Thyroid gland (tissue), 4 donors: ENCODE measurements around the gene NDUFA13. TPM values are rescaled to one million over a fixed set of nuclear protein-coding genes. Genes with fewer than 3 reads are reported as not detected.

Experiments
- DNase-seq, 2 donors: peaks; one replicate each; pipeline ENCODE4 v3.0.0-alpha.2; 2019
- H3K27ac ChIP-seq, 3 donors: fragments of 200-600 bp; sonication (generic); 1 replicate in 2 of 3; 2 replicates in 1 of 3; pipeline ENCODE4 v1.5.1; 2016 to 2019; ENCODE audit warnings: mild to moderate bottlenecking in 1 of 3, moderate library complexity in 1 of 3
- H3K27me3 ChIP-seq: fragments of 200-600 bp; sonication (generic); one replicate; pipeline ENCODE4 v1.5.1; 2019
- H3K36me3 ChIP-seq, 2 donors: fragments of 200-600 bp; sonication (generic); one replicate each; pipeline ENCODE4 v1.5.1; 2016 to 2019
- H3K4me1 ChIP-seq, 2 donors: fragments of 200-600 bp; sonication (generic); one replicate each; pipeline ENCODE4 v1.5.1; 2017 to 2019
- H3K4me3 ChIP-seq, 3 donors: fragments of 200-600 bp; sonication (generic); replicated peaks in 1 of 3; 1 replicate in 2 of 3; 2 replicates in 1 of 3; pipeline ENCODE4 v1.5.1; 2016; ENCODE audit warnings: mild to moderate bottlenecking in 1 of 3
- H3K9me3 ChIP-seq: fragments of 200-600 bp; sonication (generic); one replicate; pipeline ENCODE4 v1.5.1; 2017
- POLR2A ChIP-seq, 2 donors: fragments of 450-650 bp; IDR thresholded peaks; one replicate each; pipeline ENCODE4 v1.6.1; 2017; ENCODE audit warnings: antibody characterized with exemption in 2 of 2, mild to moderate bottlenecking in 2 of 2, moderate library complexity in 1 of 2
- WGBS, 2 donors: methylation state at CpG; one replicate each; pipeline ENCODE4 v1.1.5; 2017; 5-methylcytosine and 5-hydroxymethylcytosine counted together
- intact Hi-C: fragments of 100-400 bp; cut with DNase I; formaldehyde crosslinking; loops from one replicate; pipeline ENCODE4 v1.15.1; 2023
- total RNA-seq, 4 donors: library from RNA; depleted of rRNA; stranded (reverse); fragments of >200 nt; gene quantifications; one replicate each; pipeline ENCODE4 v1.2.3, GENCODE V29; 2016
- TF ChIP-seq, protein P1 (sequence below), 6 experiments: fragments of 200-600 bp in 3 of 6; fragments of 450-650 bp in 3 of 6; sonication (generic) in 3 of 6; IDR thresholded peaks; one replicate each; pipeline ENCODE4 v1.5.1; 2016 to 2019; ENCODE audit warnings: antibody characterized with exemption in 6 of 6, mild to moderate bottlenecking in 2 of 6, inconsistent platforms in 1 of 6, moderate library complexity in 1 of 6

The NDUFA13 gene
- total RNA-seq, 4 donors from 2014 or later: 32.8 to 265 (median 63.6) TPM

- 85 to 93% methylated on average over 20 to 22 of the region's 26 CpGs for WGBS, 2 donors
- Histone ChIP-seq H3K27me3 (no peaks in the 10 kb centered on the region), H3K27ac (no peak overlapping the region), H3K4me3 (no peak overlapping the region), H3K36me3 (peaks cover 16 to 18% of the 10 kb centered on the region in 2 donors), H3K4me1 (no peaks in the 10 kb centered on the region), H3K9me3 (no peaks in the 10 kb centered on the region)
- TF ChIP-seq POLR2A (IDR thresholded peaks at IDR 0.05): no peak
- TF ChIP-seq, protein P1, sequence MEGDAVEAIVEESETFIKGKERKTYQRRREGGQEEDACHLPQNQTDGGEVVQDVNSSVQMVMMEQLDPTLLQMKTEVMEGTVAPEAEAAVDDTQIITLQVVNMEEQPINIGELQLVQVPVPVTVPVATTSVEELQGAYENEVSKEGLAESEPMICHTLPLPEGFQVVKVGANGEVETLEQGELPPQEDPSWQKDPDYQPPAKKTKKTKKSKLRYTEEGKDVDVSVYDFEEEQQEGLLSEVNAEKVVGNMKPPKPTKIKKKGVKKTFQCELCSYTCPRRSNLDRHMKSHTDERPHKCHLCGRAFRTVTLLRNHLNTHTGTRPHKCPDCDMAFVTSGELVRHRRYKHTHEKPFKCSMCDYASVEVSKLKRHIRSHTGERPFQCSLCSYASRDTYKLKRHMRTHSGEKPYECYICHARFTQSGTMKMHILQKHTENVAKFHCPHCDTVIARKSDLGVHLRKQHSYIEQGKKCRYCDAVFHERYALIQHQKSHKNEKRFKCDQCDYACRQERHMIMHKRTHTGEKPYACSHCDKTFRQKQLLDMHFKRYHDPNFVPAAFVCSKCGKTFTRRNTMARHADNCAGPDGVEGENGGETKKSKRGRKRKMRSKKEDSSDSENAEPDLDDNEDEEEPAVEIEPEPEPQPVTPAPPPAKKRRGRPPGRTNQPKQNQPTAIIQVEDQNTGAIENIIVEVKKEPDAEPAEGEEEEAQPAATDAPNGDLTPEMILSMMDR (IDR thresholded peaks at IDR 0.05): no peak
- no peak for DNase-seq
- intact Hi-C loops: no loop called here
Observed at GRCh38 chr19:19561946-19562664, 46.1 kb downstream of the NDUFA13 start.

DNA sequence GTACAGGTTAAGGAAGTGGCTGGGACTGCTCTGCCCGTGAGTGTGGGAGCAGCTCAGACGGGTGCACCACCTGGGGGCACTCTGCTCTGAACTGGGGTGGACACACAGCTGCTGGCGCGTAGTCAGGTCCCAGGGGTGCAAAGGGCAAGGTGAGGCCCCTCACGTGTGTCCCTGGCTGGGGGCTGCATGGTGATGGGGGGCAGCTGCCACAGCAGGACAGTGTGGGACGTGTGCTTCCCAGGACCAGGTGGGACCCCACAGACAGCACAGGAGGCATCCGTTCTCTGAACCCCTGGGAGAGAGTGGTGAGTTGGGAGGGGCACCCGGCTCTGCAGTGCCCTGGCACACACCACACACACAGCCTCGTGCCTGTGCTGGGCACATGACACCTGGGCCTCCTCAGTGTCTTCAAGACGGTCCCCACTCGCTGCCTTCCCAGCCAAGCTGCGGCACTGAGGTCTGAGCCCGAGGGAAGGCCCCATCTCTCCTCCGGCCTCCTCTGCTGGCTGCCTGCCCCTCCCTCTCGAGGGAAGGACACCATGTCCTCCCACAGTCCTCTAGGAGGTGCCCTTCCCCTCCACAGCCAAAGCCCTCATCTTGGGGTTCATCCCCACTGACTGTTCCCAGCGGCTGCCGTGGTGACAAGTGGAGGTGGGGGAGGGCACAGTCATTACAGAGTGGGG, 46.8 kb downstream of the NDUFA13 start:
- no peak for DNase-seq
- intact Hi-C loops: no loop called here
- Histone ChIP-seq H3K4me1 (no peaks in the 10 kb centered on the region), H3K27ac (no peak overlapping the region), H3K4me3 (no peak overlapping the region), H3K27me3 (no peaks in the 10 kb centered on the region), H3K9me3 (no peaks in the 10 kb centered on the region), H3K36me3 (peaks cover 22 to 25% of the 10 kb centered on the region in 2 donors)
- TF ChIP-seq POLR2A (IDR thresholded peaks at IDR 0.05): no peak
- TF ChIP-seq, protein P1 (IDR thresholded peaks at IDR 0.05): no peak
- 80 to 82% methylated on average over 5 to 8 of the region's 17 CpGs for WGBS, 2 donors

- no peak for TF ChIP-seq POLR2A (IDR thresholded peaks at IDR 0.05)
- TF ChIP-seq, protein P1 (IDR thresholded peaks at IDR 0.05): no peak
- whole genome bisulfite sequencing, 2 donors: 96 to 97% methylated on average over 13 to 16 of the region's 17 CpGs
- no peaks in the 10 kb centered on the region for H3K9me3 ChIP-seq
- H3K4me1 ChIP-seq: no peaks in the 10 kb centered on the region
- no peak overlapping the region for H3K4me3 ChIP-seq
- H3K27ac ChIP-seq: no peak overlapping the region
- intact Hi-C loops: no loop called here
- H3K36me3 ChIP-seq: peaks cover 22 to 25% of the 10 kb centered on the region in 2 donors
- no peaks in the 10 kb centered on the region for H3K27me3 ChIP-seq
- no peak for DNase-seq
Observed at GRCh38 chr19:19563348-19563848, 47.4 kb downstream of the NDUFA13 start.

GRCh38 chr19:19566306-19566705, 50.3 kb downstream of the NDUFA13 start:
- no peak for TF ChIP-seq POLR2A (IDR thresholded peaks at IDR 0.05)
- TF ChIP-seq, protein P1 (IDR thresholded peaks at IDR 0.05): no peak
- H3K4me3 ChIP-seq: no peak overlapping the region
- no peaks in the 10 kb centered on the region for H3K4me1 ChIP-seq
- WGBS, 2 donors: 80 to 88% methylated on average over 7 of the region's 7 CpGs
- H3K27me3 ChIP-seq: no peaks in the 10 kb centered on the region
- DNase-seq: no peak
- intact Hi-C loops: no loop called here
- no peak overlapping the region for H3K27ac ChIP-seq
- H3K9me3 ChIP-seq: no peaks in the 10 kb centered on the region
- H3K36me3 ChIP-seq: peaks cover 40% of the 10 kb centered on the region in 2 donors

DNA sequence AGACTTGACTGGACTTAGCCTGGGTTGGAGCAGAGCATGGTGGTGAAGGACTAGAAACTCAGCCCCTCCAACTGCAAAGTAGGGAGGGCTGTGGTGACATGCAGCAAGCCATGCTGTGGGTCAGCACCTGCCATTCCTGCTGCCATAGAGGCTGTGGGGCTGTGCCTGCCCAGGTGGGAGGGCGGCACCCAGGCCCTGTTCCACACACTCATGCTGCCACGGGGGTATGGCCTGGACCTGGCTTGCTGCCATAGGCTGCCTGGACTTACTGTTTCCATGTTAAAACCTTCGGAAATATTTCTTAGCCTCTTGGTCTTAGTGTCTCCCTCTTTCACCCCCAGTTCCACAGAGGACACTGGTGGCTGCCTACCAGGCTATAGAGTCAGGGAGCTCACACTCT, 51.4 kb downstream of the NDUFA13 start:
- 76 to 88% methylated on average over 3 of the region's 3 CpGs for WGBS, 2 donors
- no peak overlapping the region for H3K27ac ChIP-seq

More for the DNA sequence above, 51.4 kb downstream of the NDUFA13 start:
- Histone ChIP-seq H3K4me1 (no peaks in the 10 kb centered on the region), H3K36me3 (peaks cover 30 to 31% of the 10 kb centered on the region in 2 donors), H3K27me3 (no peaks in the 10 kb centered on the region), H3K9me3 (no peaks in the 10 kb centered on the region), H3K4me3 (no peak overlapping the region)
- no peak for DNase-seq
- no peak for TF ChIP-seq POLR2A (IDR thresholded peaks at IDR 0.05)
- TF ChIP-seq, protein P1 (IDR thresholded peaks at IDR 0.05): no peak
- intact Hi-C loops: no loop called here
